Keratinocyte (primary cell): ENCODE data around the gene MDM4. TPM values are rescaled to one million over a fixed set of nuclear protein-coding genes. Genes with fewer than 3 reads are reported as not detected.

Source experiments
- DNase-seq: peaks from one replicate; pipeline ENCODE4 v3.0.0-alpha.2; 2011; ENCODE audit warnings: low read depth, missing footprints, low spot score
- FAIRE-seq: peaks from 2 replicates; lab custom pipeline; 2011; peaks lifted over from hg19 to GRCh38; lab: Jason Lieb, UNC
- H2AFZ ChIP-seq: 2 replicates; pipeline ENCODE4 v1.6.0; 2012; ENCODE audit warnings: low read length, control low read depth, inconsistent platforms; ENCODE audit not compliant: control insufficient read depth
- H3K27ac ChIP-seq: 2 replicates; pipeline ENCODE4 v1.5.1; 2011; ENCODE audit warnings: low read length; ENCODE audit not compliant: control insufficient read depth, insufficient read depth
- H3K27me3 ChIP-seq: 3 replicates; pipeline ENCODE4 v1.6.0; 2011; ENCODE audit warnings: low read length; ENCODE audit not compliant: control insufficient read depth, insufficient read depth; ENCODE audit errors: extremely low read depth
- H3K36me3 ChIP-seq, 2 experiments: 2 replicates in 1 of 2; 3 replicates in 1 of 2; pipeline ENCODE4 v1.5.1; 2011; ENCODE audit warnings: low read length in 2 of 2, mild to moderate bottlenecking in 1 of 2; ENCODE audit not compliant: control insufficient read depth in 2 of 2, insufficient read depth in 2 of 2; ENCODE audit errors: extremely low read depth in 1 of 2
- H3K4me1 ChIP-seq: 3 replicates; pipeline ENCODE4 v1.5.1; 2011; ENCODE audit warnings: low read length; ENCODE audit not compliant: control insufficient read depth, insufficient read depth; ENCODE audit errors: extremely low read depth
- H3K4me2 ChIP-seq: 3 replicates; pipeline ENCODE4 v1.6.0; 2011; ENCODE audit warnings: low read depth, low read length; ENCODE audit not compliant: control insufficient read depth, insufficient read depth; ENCODE audit errors: extremely low read depth
- H3K4me3 ChIP-seq, 3 experiments: fragments of 200-600 bp in 1 of 3; sonication (generic) in 1 of 3; 2 replicates in 2 of 3; 3 replicates in 1 of 3; pipeline ENCODE4 v1.5.1; 2011 to 2016; ENCODE audit warnings: low read length in 3 of 3, mild to moderate bottlenecking in 3 of 3, control low read depth in 2 of 3, inconsistent platforms in 1 of 3, low read depth in 1 of 3, mixed read lengths in 1 of 3, mixed run types in 1 of 3, moderate library complexity in 1 of 3; ENCODE audit not compliant: control insufficient read depth in 2 of 3, insufficient read depth in 2 of 3; ENCODE audit errors: extremely low read depth in 1 of 3
- H3K79me2 ChIP-seq: 2 replicates; pipeline ENCODE4 v1.6.0; 2012; ENCODE audit warnings: low read length; ENCODE audit not compliant: control insufficient read depth, insufficient read depth
- H3K9ac ChIP-seq: 3 replicates; pipeline ENCODE4 v1.6.0; 2011; ENCODE audit warnings: low read length; ENCODE audit not compliant: control insufficient read depth, insufficient read depth; ENCODE audit errors: extremely low read depth
- H3K9me1 ChIP-seq: 3 replicates; pipeline ENCODE4 v1.6.0; 2011; ENCODE audit warnings: low read length; ENCODE audit not compliant: control insufficient read depth, insufficient read depth; ENCODE audit errors: extremely low read depth
- H3K9me3 ChIP-seq: 2 replicates; pipeline ENCODE4 v1.5.1; 2012; ENCODE audit warnings: low read depth, low read length; ENCODE audit not compliant: control insufficient read depth
- H4K20me1 ChIP-seq: 3 replicates; pipeline ENCODE4 v1.6.0; 2011; ENCODE audit warnings: low read length; ENCODE audit not compliant: control insufficient read depth, insufficient read depth; ENCODE audit errors: extremely low read depth
- EZH2 ChIP-seq: IDR thresholded peaks from one replicate; pipeline ENCODE4 v1.6.1; 2012; ENCODE audit warnings: inconsistent platforms, mild to moderate bottlenecking, low read length, moderate library complexity
- dilution Hi-C: fragments of 300-500 bp; cut with MboI; formaldehyde crosslinking; loops from one replicate; pipeline ENCODE4 v1.7.0; 2020; ENCODE audit warnings: low sequenced_read_pairs; ENCODE audit not compliant: extremely low pct_ligation_motif_present
- polyA plus RNA-seq, 5 experiments: library from polyadenylated mRNA; depleted of rRNA in 3 of 5; stranded (reverse) in 3 of 5; stranded (forward) in 1 of 5; unstranded in 1 of 5; fragments of >200 nt; gene quantifications; 1 replicate in 1 of 5; 2 replicates in 3 of 5; 3 replicates in 1 of 5; pipeline versions ENCODE4 v1.2.1 to v1.2.3, GENCODE V29; 2011 to 2012; ENCODE audit warnings: missing spikeins in 2 of 5, low read depth in 1 of 5, low replicate concordance in 1 of 5
- TF ChIP-seq, protein P1 (sequence below), 3 experiments: IDR thresholded peaks in 1 of 3; conservative IDR thresholded peaks in 1 of 3; optimal IDR thresholded peaks in 1 of 3; 2 replicates in 2 of 3; 3 replicates in 1 of 3; pipeline versions ENCODE3 to v1.5.1; 2011; ENCODE audit warnings: low read length in 3 of 3, mild to moderate bottlenecking in 3 of 3, moderate library complexity in 2 of 3, control low read depth in 1 of 3, inconsistent platforms in 1 of 3; ENCODE audit not compliant: insufficient read depth in 2 of 3; ENCODE audit errors: extremely low read depth in 1 of 3

The MDM4 gene
- polyA plus RNA-seq, 1 donor (not counting 4 experiments of a cell fraction or from before 2014, with no cell fraction given), result 17.8 TPM

DNA sequence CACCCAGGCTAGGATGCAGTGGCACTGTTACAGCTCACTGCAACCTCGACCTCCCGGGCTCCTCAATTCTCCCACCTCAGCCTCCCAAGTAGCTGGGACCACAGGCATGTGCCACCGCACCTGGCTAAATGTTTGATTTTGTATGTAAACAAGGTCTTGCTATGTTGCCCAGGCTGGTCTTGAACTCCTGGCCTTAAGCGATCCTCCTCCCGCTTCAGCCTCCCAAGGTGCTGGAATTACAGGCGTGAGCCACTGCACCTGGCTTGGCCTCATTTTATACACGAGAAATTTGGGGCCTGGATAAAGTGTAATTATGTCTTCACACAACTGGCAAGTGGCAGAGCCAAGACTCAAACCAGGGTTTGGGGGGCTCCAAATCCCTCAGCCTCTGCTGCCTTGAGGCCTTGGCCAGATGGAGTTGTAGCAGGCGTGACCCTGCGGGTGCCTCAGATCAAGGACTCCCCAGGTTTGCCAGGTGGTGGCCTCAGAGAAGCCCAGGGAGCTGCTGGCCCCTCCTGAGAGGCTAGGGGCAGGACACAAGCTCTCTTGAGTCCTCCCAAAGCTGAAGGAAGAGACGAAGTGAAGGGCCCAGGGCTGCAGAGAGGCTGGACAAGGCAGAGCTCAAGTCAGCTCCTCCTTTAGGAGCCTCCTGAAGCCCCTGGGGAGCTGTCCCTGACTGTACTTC is 61.7 kb downstream of the MDM4 start:
- no peaks in the 10 kb centered on the region for H4K20me1 ChIP-seq
- no peaks in the 10 kb centered on the region for H3K9me3 ChIP-seq
- no peak overlapping the region for H3K27ac ChIP-seq
- DNase-seq (no peak), FAIRE-seq (no peak)
- H3K27me3 ChIP-seq, result no peaks in the 10 kb centered on the region
- TF ChIP-seq, protein P1, sequence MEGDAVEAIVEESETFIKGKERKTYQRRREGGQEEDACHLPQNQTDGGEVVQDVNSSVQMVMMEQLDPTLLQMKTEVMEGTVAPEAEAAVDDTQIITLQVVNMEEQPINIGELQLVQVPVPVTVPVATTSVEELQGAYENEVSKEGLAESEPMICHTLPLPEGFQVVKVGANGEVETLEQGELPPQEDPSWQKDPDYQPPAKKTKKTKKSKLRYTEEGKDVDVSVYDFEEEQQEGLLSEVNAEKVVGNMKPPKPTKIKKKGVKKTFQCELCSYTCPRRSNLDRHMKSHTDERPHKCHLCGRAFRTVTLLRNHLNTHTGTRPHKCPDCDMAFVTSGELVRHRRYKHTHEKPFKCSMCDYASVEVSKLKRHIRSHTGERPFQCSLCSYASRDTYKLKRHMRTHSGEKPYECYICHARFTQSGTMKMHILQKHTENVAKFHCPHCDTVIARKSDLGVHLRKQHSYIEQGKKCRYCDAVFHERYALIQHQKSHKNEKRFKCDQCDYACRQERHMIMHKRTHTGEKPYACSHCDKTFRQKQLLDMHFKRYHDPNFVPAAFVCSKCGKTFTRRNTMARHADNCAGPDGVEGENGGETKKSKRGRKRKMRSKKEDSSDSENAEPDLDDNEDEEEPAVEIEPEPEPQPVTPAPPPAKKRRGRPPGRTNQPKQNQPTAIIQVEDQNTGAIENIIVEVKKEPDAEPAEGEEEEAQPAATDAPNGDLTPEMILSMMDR (optimal IDR thresholded peaks at IDR 0.05 in 1 of 3, IDR thresholded peaks at IDR 0.05 in 1 of 3, conservative IDR thresholded peaks at IDR 0.05 in 1 of 3; ENCODE audit: extremely low read depth in 1 of 3, insufficient read depth in 2 of 3, low read length in 3 of 3), result no peak
- TF ChIP-seq EZH2, result no peak
- dilution Hi-C loops, result no loop called here
- no peak overlapping the region for H3K4me2 ChIP-seq
- H3K4me3 ChIP-seq, result no peak overlapping the region
- peaks cover 5% of the 10 kb centered on the region for H3K4me1 ChIP-seq
- H2AFZ ChIP-seq, result no peak overlapping the region
- no peaks in the 10 kb centered on the region for H3K79me2 ChIP-seq
- H3K9ac ChIP-seq, result no peak overlapping the region
- no peaks in the 10 kb centered on the region for H3K9me1 ChIP-seq
- no peaks in the 10 kb centered on the region for H3K36me3 ChIP-seq

DNA sequence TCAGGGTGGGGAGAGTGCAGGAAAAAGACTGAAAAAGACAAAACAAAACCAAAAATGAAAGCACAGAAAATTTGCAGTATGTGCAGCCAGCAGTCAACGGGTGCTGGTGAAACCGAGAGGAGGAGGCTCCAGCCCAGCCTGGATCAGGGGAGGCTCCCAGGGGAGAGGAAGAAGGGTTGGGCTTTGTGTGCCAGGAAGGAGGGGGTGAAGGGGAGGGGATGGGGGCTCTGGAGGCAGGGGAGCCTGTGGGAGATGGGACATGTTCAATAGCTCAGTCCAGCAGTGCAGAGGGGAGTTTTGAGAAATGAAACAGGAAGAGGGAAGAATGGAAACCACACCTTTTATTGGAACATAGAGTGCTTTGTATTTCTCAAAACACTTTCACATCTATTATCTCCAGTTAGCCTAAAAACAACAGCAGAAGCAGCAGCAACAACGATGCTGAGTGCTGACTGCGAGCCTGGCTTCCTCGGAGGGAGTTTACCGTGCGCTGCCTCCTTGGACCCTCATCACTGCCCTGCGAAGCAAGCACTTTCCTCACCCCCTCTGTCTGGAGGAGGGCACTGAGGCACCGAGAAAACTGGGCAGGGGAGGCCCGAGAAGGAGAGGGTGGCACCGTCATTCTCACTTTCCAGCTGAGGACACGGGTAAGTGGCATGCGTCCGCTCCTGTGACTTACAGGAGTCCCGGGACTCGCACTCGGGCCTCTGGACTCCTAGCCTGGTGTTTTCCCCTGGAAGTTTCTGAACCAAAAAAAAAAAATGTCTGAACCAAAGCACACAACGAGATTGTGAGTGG is 62.9 kb downstream of the MDM4 start:
- Histone ChIP-seq H3K9me1 (no peaks in the 10 kb centered on the region), H3K4me1 (no peaks in the 10 kb centered on the region), H3K9ac (no peak overlapping the region), H3K27me3 (no peaks in the 10 kb centered on the region), H2AFZ (no peak overlapping the region), H3K79me2 (no peaks in the 10 kb centered on the region), H3K4me3 (no peak overlapping the region), H3K36me3 (no peaks in the 10 kb centered on the region), H3K4me2 (no peak overlapping the region), H3K27ac (no peak overlapping the region), H3K9me3 (no peaks in the 10 kb centered on the region), H4K20me1 (no peaks in the 10 kb centered on the region)
- FAIRE-seq (no peak), DNase-seq (no peak)
- dilution Hi-C loops, result no loop called here
- no peak for TF ChIP-seq EZH2
